Stimulated activated CD4-positive, alpha-beta T cell treated with anti-CD3 and anti-CD28 coated beads, Interleukin-4, amount 100 ng/mL, for 4 hours (primary cell): ENCODE data around the gene RNASE4.
"Not testable (repeated sequence)": the region's sequence is repeated elsewhere in the genome, so short reads cannot be mapped to it uniquely, and the experiment has no call there.

ENCODE experiments used
- DNase-seq, 2 experiments: peaks; one replicate each; pipeline ENCODE4 v3.0.0-alpha.2; 2020

RNASE4 gene

GRCh38 chr14:20699931-20700330 lies 15.6 kb downstream of the RNASE4 start:
- DNase-seq: no peak

- DNase-seq: not testable (repeated sequence)
These were observed 16.6 kb downstream of the RNASE4 start for GRCh38 chr14:20700965-20701364.

- DNase-seq: no peak
These were observed 22.4 kb downstream of the RNASE4 start for GRCh38 chr14:20706657-20707355.

- DNase-seq: no peak
These were observed 23.3 kb downstream of the RNASE4 start for GRCh38 chr14:20707622-20708021.

GRCh38 chr14:20711261-20711660 lies 26.9 kb downstream of the RNASE4 start:
- no peak for DNase-seq

- DNase-seq: no peak
These were observed 27.3 kb downstream of the RNASE4 start for GRCh38 chr14:20711685-20712084.

GRCh38 chr14:20712904-20713303 lies 28.5 kb downstream of the RNASE4 start:
- DNase-seq: no peak

GRCh38 chr14:20714593-20715250 lies 30.4 kb downstream of the RNASE4 start:
- no peak for DNase-seq

- DNase-seq: no peak
These were observed 35.4 kb downstream of the RNASE4 start for GRCh38 chr14:20719777-20720176.

- DNase-seq: no peak
These were observed 36.4 kb downstream of the RNASE4 start for GRCh38 chr14:20720741-20721140.

- DNase-seq: no peak
These were observed 37.7 kb downstream of the RNASE4 start for GRCh38 chr14:20722016-20722415.

GRCh38 chr14:20723488-20723887 lies 39.1 kb downstream of the RNASE4 start:
- DNase-seq: no peak

- DNase-seq: not testable (repeated sequence)
These were observed 41.8 kb downstream of the RNASE4 start for GRCh38 chr14:20726121-20726520.

GRCh38 chr14:20726531-20726930 lies 42.2 kb downstream of the RNASE4 start:
- DNase-seq: no peak

- DNase-seq: no peak
These were observed 46.5 kb downstream of the RNASE4 start for GRCh38 chr14:20730891-20731290.

- DNase-seq: no peak
These were observed 48.1 kb downstream of the RNASE4 start for GRCh38 chr14:20732477-20732876.

- DNase-seq: no peak
These were observed 48.7 kb downstream of the RNASE4 start for GRCh38 chr14:20732979-20733635.

- no peak for DNase-seq
These were observed 49.5 kb downstream of the RNASE4 start for GRCh38 chr14:20733684-20734429.

GRCh38 chr14:20734430-20734806 lies 50.1 kb downstream of the RNASE4 start:
- DNase-seq: no peak

- DNase-seq: not testable (repeated sequence)
These were observed 53.9 kb downstream of the RNASE4 start for GRCh38 chr14:20738292-20738691.

- no peak for DNase-seq
These were observed 57.8 kb downstream of the RNASE4 start for GRCh38 chr14:20742132-20742531.

GRCh38 chr14:20743556-20743955 lies 59.2 kb downstream of the RNASE4 start:
- DNase-seq: no peak

- DNase-seq: no peak
These were observed 61.4 kb downstream of the RNASE4 start, which contains the start of gene EDDM3A for GRCh38 chr14:20745571-20746358. Gene EDDM3A (plus strand): TSS chr14:20745887. CDS start chr14:20747581, 1,694 bp downstream.
